H1 (cell line): ENCODE results near the gene ATP4A. TPM values are rescaled to one million over a fixed set of nuclear protein-coding genes. Genes with fewer than 3 reads are reported as not detected.

Experiments used
- BCL11A ChIP-seq, 2 experiments: IDR thresholded peaks; one replicate each; pipeline ENCODE4 v1.6.1; 2011; ENCODE audit warnings: low read depth in 2 of 2, low read length in 2 of 2, mild to moderate bottlenecking in 2 of 2
- SP4 ChIP-seq: IDR thresholded peaks from 2 replicates; pipeline ENCODE4 v1.6.1; 2012; ENCODE audit warnings: low read length, inconsistent platforms
- polyA plus RNA-seq, 7 experiments: library from polyadenylated mRNA; depleted of rRNA in 3 of 7; stranded (reverse) in 5 of 7; unstranded in 2 of 7; fragments of >200 nt in 5 of 7; fragments of 200-250 nt in 2 of 7; gene quantifications; 1 replicate in 5 of 7; 2 replicates in 1 of 7; 4 replicates in 1 of 7; pipeline versions ENCODE4 v1.2.1 to v1.2.3, GENCODE V29; 2011 to 2013; ENCODE audit warnings: missing spikeins in 2 of 7, mixed read lengths in 2 of 7
- total RNA-seq: library from RNA; stranded (reverse); fragmentation: NEBNext Ultra II Directional; extraction: Animal tissue kit (Norgen Biotek cat#: 25700); gene quantifications from 2 replicates; pipeline ENCODE4 v1.2.1, GENCODE V29; 2021
- TF ChIP-seq, protein P1 (sequence below): IDR thresholded peaks from 2 replicates; pipeline ENCODE4 v1.6.1; 2011; ENCODE audit warnings: low read depth, mild to moderate bottlenecking, low read length; ENCODE audit not compliant: insufficient read depth

ATP4A gene
- total and polyA plus RNA-seq, 2 of the 8 experiments (the other 6 are each of a cell fraction or from before 2014, with no cell fraction given), result 0.50 to 1.2 TPM

DNA sequence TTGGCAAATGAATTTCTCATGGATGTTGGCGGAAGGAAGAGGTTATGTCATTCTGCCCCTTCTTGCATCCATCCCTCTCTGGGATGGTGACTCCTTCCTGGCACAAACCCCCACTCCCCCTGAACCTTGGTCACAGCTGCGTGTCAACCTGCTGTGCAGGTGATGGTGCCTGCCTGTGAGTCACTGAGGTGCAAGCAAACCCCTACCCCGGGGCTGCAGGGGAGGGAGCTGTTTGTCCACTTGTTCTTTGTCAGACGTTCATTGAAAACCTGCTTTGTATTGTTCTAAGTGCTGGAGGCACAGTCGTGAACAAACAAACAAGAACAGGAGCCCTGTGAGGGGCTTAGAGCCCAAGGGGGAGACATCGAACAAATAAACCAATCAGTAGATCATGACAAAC lies 32.2 kb downstream of the ATP4A start (continued):
- no peak for TF ChIP-seq SP4
- TF ChIP-seq BCL11A (IDR thresholded peaks at IDR 0.05; ENCODE audit: low read depth in 2 of 2, low read length in 2 of 2), result no peak
- TF ChIP-seq, protein P1, sequence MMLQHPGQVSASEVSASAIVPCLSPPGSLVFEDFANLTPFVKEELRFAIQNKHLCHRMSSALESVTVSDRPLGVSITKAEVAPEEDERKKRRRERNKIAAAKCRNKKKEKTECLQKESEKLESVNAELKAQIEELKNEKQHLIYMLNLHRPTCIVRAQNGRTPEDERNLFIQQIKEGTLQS, result no peak
- TF ChIP-seq, all 59 proteins: peak for 0
